Measurements from ENCODE around the gene INHBC. TPM values are rescaled to one million over a fixed set of nuclear protein-coding genes. Genes with fewer than 3 reads are reported as not detected.

The INHBC gene
- total RNA-seq = not detected in 2 replicates

- no peak for TF ChIP-seq CTCF (IDR thresholded peaks at IDR 0.05; ENCODE audit: insufficient read depth, low read length, poor library complexity, severe bottlenecking)
- H3K27me3 ChIP-seq (ENCODE audit: control insufficient read depth, insufficient read depth, low read length) = no peaks in the 10 kb centered on the region
- H3K4me3 ChIP-seq (ENCODE audit: low read depth, low read length) = no peak within 1 kb of the TSS
- DNase-seq (ENCODE audit: low read depth) = no peak
- no peaks in the 10 kb centered on the region for H3K36me3 ChIP-seq (ENCODE audit: control insufficient read depth, insufficient read depth, low read length)
Measured at GRCh38 chr12:57434517-57435223, at the start of gene INHBC. Gene INHBC, plus strand, starts transcription at chr12:57434784. Its CDS starts 103 bp downstream, at chr12:57434887.

- Histone ChIP-seq H3K27me3 (ENCODE audit: control insufficient read depth, insufficient read depth, low read length) (no peaks in the 10 kb centered on the region), H3K36me3 (ENCODE audit: control insufficient read depth, insufficient read depth, low read length) (no peaks in the 10 kb centered on the region), H3K4me3 (ENCODE audit: low read depth, low read length) (no peak overlapping the region)
- no peak for DNase-seq (ENCODE audit: low read depth)
- no peak for TF ChIP-seq CTCF (IDR thresholded peaks at IDR 0.05; ENCODE audit: insufficient read depth, low read length, poor library complexity, severe bottlenecking)
Measured at GRCh38 chr12:57385586-57385985, 49.0 kb upstream of the INHBC start.

- H3K4me3 ChIP-seq (ENCODE audit: low read depth, low read length) = no peak overlapping the region
- DNase-seq (ENCODE audit: low read depth) = no peak
- no peaks in the 10 kb centered on the region for H3K36me3 ChIP-seq (ENCODE audit: control insufficient read depth, insufficient read depth, low read length)
- TF ChIP-seq CTCF (IDR thresholded peaks at IDR 0.05; ENCODE audit: insufficient read depth, low read length, poor library complexity, severe bottlenecking) = no peak
- no peaks in the 10 kb centered on the region for H3K27me3 ChIP-seq (ENCODE audit: control insufficient read depth, insufficient read depth, low read length)
Measured at GRCh38 chr12:57386187-57386720, 48.3 kb upstream of the INHBC start.

GRCh38 chr12:57388425-57388824, 46.2 kb upstream of the INHBC start:
- no peaks in the 10 kb centered on the region for H3K27me3 ChIP-seq (ENCODE audit: control insufficient read depth, insufficient read depth, low read length)

GRCh38 chr12:57389033-57389432, 45.6 kb upstream of the INHBC start:
- Histone ChIP-seq H3K36me3 (ENCODE audit: control insufficient read depth, insufficient read depth, low read length) (no peaks in the 10 kb centered on the region), H3K4me3 (ENCODE audit: low read depth, low read length) (no peak overlapping the region), H3K27me3 (ENCODE audit: control insufficient read depth, insufficient read depth, low read length) (no peaks in the 10 kb centered on the region)
- no peak for TF ChIP-seq CTCF (IDR thresholded peaks at IDR 0.05; ENCODE audit: insufficient read depth, low read length, poor library complexity, severe bottlenecking)
- DNase-seq (ENCODE audit: low read depth) = peak; percentile 90

More at GRCh38 chr12:57388425-57388824, 46.2 kb upstream of the INHBC start:
- no peak for DNase-seq (ENCODE audit: low read depth)
- H3K4me3 ChIP-seq (ENCODE audit: low read depth, low read length) = no peak overlapping the region
- no peaks in the 10 kb centered on the region for H3K36me3 ChIP-seq (ENCODE audit: control insufficient read depth, insufficient read depth, low read length)
- no peak for TF ChIP-seq CTCF (IDR thresholded peaks at IDR 0.05; ENCODE audit: insufficient read depth, low read length, poor library complexity, severe bottlenecking)

GRCh38 chr12:57390174-57390573, 44.4 kb upstream of the INHBC start:
- Histone ChIP-seq H3K36me3 (ENCODE audit: control insufficient read depth, insufficient read depth, low read length) (no peaks in the 10 kb centered on the region), H3K4me3 (ENCODE audit: low read depth, low read length) (no peak overlapping the region), H3K27me3 (ENCODE audit: control insufficient read depth, insufficient read depth, low read length) (no peaks in the 10 kb centered on the region)
- no peak for DNase-seq (ENCODE audit: low read depth)
- no peak for TF ChIP-seq CTCF (IDR thresholded peaks at IDR 0.05; ENCODE audit: insufficient read depth, low read length, poor library complexity, severe bottlenecking)

Data from kidney epithelial cell (primary cell).